ENCODE measurements around the gene ALG11. TPM values are rescaled to one million over a fixed set of nuclear protein-coding genes. Genes with fewer than 3 reads are reported as not detected.
A peak's percentile ranks its signal among the peaks of the same experiment; 100 is the strongest.
"Not testable (repeated sequence)": the region's sequence is repeated elsewhere in the genome, so short reads cannot be mapped to it uniquely, and the experiment has no call there.

ALG11 gene, protein sequence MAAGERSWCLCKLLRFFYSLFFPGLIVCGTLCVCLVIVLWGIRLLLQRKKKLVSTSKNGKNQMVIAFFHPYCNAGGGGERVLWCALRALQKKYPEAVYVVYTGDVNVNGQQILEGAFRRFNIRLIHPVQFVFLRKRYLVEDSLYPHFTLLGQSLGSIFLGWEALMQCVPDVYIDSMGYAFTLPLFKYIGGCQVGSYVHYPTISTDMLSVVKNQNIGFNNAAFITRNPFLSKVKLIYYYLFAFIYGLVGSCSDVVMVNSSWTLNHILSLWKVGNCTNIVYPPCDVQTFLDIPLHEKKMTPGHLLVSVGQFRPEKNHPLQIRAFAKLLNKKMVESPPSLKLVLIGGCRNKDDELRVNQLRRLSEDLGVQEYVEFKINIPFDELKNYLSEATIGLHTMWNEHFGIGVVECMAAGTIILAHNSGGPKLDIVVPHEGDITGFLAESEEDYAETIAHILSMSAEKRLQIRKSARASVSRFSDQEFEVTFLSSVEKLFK
- polyA plus RNA-seq (ENCODE audit: insufficient read length in 3 of 3), result 10 to 100 TPM; 27.1 to 35.3 (median 31.8) TPM

- peak; percentile 93 to 97 (median 96) for DNase-seq (ENCODE audit: low read depth in 3 of 3, low spot score in 2 of 3)
These were observed at the start of gene ALG11 for GRCh38 chr13:52011632-52012511. ALG11 (plus strand) TSS chr13:52012398; CDS start chr13:52012419, 21 bp downstream.

- DNase-seq (ENCODE audit: low read depth in 3 of 3, low spot score in 2 of 3), result no peak
These were observed 46.0 kb upstream of the ALG11 start for GRCh38 chr13:51966186-51966585.

DNA sequence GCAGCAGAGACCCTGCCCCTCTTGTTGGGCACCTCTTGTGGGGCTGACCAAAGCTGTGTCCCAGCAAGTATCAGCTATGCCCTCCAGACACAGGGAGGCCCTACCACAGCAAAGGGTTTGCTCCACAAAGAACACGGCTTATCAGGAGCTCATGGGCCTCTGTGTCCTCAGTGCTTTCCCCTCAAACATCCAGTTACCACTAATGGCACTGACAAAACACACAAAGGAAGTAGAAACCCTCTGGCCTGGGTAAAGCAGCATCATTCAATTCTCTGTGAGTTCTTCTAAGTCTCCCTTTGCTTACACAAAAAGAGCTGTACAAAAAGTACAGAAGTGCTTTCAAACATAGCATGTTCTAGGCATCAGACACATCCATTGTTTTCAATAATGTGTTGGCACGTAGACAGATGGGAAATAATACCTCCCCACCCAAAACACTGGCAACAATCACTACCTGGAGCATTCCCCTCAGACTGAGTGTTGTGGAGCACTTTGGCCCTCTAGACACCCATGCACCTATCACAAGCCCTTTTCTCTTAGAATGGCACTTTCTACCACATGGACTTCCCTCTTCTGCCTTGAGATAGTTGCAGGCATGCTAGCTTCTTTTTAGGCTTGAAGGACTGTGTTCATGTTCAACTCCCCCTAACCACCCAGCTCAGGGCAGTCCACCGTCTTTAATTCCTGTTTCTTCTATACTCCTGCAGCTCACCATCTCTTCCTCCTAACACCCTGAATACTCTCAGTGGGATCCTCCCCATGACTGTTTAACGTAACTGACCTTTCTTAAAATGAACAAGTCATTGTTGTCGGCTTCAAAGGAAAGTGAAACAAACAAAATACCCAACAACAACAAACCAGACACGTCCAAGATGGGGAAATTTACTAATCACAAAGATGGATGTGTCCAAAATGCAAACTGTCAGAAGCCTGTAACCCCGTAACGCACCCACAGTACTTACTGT, 44.4 kb upstream of the ALG11 start:
- DNase-seq (ENCODE audit: low read depth in 3 of 3, low spot score in 2 of 3), result no peak

DNA sequence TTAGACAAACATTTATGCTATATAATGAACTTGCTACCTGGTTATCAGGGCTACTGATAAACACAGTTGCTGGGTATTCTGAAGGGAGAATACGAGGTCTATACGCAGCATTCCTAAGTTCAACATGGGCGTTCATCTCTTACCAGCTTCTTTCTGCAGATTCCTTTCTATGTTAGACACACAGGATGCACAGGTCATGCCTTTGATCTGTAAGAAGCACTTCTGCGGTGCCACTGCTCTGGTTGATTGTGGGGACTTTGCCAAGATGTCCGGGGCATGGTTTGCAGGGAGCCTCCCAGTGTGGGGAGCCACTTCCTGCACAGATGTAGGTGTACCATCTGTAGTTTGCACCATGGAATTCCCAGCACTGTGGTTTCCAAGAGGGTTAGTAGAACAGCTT, 41.8 kb upstream of the ALG11 start:
- no peak for DNase-seq (ENCODE audit: low read depth in 3 of 3, low spot score in 2 of 3)

DNA sequence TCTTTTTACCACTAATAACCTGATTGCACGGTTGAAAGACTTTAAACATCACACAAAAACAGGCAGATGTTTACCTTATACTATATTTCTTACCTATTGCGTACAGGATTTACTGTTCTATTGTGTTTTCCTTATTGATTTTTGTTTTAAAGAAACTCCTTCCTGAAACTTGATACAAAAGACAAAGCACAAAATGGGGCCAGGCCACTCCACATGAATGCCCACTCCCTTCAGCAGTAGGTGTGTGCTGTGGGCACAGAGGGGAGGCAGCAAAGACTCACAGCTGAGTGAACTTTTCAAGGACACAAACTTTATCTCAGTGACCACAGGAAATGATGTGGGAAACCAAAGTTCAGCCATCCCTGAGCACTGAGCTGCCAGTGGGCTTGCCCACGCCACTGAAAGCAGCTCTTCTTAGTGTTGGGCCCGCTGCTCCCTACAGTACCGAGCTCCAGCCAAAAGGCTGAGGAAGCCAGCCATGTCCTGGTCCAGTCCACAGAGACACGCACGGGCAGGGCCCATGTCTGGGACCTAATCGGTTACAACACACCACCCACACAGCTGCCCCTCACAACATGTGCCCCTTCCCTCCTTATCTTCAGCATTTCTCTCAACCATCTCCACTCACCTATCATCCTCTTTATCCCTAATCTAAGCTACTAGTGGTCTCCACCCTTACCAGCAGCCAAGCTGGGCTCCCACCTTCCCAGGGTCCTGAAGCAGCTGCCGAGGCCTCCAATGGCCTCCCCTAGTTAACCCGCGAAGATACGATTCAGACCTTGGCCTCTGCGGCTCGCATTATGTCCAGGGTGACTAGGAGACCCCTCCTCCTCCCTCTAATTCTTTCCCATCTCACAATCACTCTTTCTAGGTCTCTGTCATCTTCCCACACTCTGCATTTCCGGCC, 40.4 kb upstream of the ALG11 start:
- DNase-seq (ENCODE audit: low read depth in 3 of 3, low spot score in 2 of 3), result no peak

DNA sequence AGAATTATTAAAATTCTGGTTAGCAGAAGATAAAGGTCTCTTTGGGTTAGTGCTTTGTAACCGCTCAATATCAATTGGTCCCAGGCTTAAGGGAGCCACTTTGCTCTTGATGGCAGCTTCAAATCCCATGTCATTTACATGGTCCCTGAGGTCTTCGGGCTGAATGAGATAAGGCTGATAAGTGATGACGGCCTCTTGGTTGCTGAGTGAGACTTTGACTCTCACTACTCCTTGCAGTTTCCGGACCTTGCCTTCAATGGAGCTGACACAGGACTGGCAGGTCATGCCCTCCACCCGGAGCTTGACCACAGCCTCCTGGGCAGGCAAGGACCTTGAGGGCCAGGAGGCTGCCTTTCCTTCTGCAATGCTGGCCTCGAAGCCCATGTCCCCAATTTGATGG, 37.7 kb upstream of the ALG11 start:
- DNase-seq (ENCODE audit: low read depth in 3 of 3, low spot score in 2 of 3), result no peak

- no peak for DNase-seq (ENCODE audit: low read depth in 3 of 3, low spot score in 2 of 3)
These were observed 35.8 kb upstream of the ALG11 start for GRCh38 chr13:51976423-51976822.

DNA sequence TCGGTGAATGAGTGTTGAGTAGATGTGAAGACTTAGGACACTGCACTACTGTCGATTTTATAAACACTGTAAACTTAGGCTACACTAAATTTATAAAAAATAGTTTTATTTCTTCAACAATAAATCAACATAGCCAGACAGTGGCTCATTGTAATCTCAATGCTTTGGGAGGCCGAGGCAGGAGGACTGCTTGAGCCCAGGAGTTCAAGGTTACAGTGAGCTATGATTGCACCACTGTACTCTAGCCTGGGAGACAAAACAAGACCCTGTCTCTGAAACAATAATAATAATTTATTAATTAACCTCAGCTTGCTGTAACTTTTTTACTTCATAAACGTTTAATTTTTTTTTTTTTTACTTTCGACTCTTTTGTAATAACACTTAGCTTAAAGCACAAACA, 35.3 kb upstream of the ALG11 start:
- DNase-seq (ENCODE audit: low read depth in 3 of 3, low spot score in 2 of 3), result no peak

DNA sequence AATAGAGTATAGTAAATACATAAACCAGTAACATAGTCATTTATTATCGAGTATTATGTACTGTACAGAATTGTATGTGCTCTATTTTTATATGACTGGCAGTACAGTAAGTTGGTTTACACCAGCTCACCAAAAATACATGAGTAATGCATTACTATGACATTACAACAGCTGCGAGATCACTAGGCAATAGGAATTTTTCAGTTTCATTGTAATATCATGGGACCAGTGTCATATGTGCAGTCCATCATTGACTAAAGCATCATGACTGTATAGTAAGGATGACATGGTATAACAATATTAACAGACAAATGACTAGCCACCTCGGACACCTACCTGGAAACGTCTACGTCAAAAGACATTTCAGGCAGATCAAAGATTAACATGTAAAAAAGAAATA, 34.6 kb upstream of the ALG11 start:
- DNase-seq (ENCODE audit: low read depth in 3 of 3, low spot score in 2 of 3), result no peak

DNA sequence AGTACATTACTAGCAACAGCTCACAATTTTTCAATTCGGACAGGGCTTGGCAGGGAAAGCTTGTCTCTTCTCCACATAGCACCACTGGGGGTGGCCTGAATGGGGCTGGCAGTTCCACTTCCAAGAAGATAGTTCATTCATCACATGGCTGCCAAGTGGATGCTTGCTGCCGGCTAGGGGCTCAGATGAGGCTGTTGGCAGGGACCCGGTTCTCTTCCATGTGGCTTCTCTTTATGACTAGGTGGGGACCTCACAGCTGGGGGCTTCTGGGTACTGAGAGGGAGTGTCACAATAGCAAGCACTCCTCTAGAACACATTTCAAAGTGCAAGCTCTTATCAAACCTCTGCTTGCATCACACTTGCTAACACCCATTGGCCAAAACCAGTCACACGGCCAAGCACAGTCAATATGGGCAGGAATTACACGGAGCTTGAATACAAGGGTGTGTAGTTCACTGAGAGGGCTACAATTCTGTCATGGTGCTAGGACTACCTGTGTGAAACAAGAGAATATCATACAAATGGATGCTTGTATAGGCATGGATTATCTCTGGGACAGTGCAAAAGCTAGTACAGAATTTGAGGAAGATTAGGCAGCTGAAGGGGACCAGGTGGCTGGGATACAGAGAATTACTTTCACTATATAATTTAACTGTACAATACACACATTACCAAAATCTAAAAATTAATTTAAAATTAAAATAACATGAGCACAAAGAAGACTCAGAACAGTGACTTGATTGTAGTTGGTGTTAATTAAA, 33.2 kb upstream of the ALG11 start:
- DNase-seq (ENCODE audit: low read depth in 3 of 3, low spot score in 2 of 3), result no peak

- no peak for DNase-seq (ENCODE audit: low read depth in 3 of 3, low spot score in 2 of 3)
These were observed 31.3 kb upstream of the ALG11 start for GRCh38 chr13:51980908-51981307.

DNA sequence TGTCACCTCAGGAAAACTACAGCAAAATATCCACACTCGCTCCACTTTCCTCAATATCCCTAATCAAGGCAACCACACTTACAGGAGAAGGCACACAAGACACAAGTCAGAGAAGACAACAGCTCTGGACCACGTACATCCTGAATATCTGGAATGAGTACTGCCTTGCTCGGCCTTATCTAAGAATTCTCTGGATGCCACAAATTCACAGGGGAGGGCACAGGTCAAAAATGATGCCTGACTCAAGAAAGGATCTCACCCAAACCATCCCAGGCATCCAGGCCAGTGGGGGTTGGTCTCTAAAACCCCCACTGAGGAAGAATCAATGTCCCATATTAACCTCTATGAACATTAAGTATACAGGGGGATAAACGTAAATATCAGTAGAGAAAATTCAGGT, 30.8 kb upstream of the ALG11 start:
- DNase-seq (ENCODE audit: low read depth in 3 of 3, low spot score in 2 of 3), result no peak

- DNase-seq (ENCODE audit: low read depth in 3 of 3, low spot score in 2 of 3), result not testable (repeated sequence)
These were observed 28.9 kb upstream of the ALG11 start for GRCh38 chr13:51983292-51983691.

GRCh38 chr13:51984904-51985303, 27.3 kb upstream of the ALG11 start:
- not testable (repeated sequence) for DNase-seq (ENCODE audit: low read depth in 3 of 3, low spot score in 2 of 3)

DNA sequence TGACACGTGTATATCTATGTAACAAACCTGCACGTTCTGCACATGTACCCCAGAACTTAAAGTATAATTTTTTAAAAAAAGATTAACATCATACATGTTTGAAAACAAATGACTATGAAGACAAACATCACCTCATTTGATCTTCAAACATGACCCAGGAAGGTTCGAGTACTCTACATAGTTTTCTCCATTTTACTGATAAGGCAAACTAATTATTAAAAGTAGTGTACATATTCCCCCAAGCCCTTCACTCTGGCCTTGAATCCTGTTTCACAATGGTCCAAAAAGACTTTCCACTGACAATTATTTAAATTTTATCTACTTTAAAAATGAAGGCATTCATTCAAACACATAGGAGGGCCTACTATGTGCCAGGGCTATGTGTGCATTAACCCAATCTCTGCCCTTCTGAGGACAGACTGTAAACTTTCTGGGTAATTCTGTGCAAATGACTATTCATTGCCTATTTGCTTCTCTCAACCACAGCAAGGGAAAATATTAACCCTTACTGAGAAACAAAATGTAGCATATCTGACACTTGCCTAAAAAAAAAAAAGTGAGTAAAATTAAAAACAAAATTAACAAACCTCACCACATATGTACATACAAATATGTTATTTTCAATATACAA, 23.1 kb upstream of the ALG11 start:
- DNase-seq (ENCODE audit: low read depth in 3 of 3, low spot score in 2 of 3), result no peak

GRCh38 chr13:51993713-51994112, 18.5 kb upstream of the ALG11 start:
- no peak for DNase-seq (ENCODE audit: low read depth in 3 of 3, low spot score in 2 of 3)

- no peak for DNase-seq (ENCODE audit: low read depth in 3 of 3, low spot score in 2 of 3)
These were observed 16.3 kb upstream of the ALG11 start for GRCh38 chr13:51995677-51996551.

Measured in right renal cortex interstitium (tissue), 3 donors.